GM23338 (cell line): ENCODE data around the gene ZNF264. TPM values are rescaled to one million over a fixed set of nuclear protein-coding genes. Genes with fewer than 3 reads are reported as not detected.

Experiments
- ATAC-seq: fragments of 200-7000 bp; cut with Tn5 transposase; 3 replicates; pipeline ENCODE4 v1.9.1; 2020
- DNase-seq: peaks from one replicate; pipeline ENCODE4 v3.0.0-alpha.2; 2015; ENCODE audit warnings: low spot score
- H2AFZ ChIP-seq: fragments of 200-600 bp; sonication (generic); 2 replicates; pipeline ENCODE4 v1.8.0; 2016; ENCODE audit warnings: antibody characterized with exemption, mild to moderate bottlenecking, moderate library complexity
- H3F3A ChIP-seq: fragments of 200-600 bp; sonication (generic); replicated peaks from 2 replicates; pipeline ENCODE4 v1.8.0; 2017; ENCODE audit warnings: antibody characterized with exemption, mixed run types, low read depth
- H3K27ac ChIP-seq: fragments of 200-600 bp; sonication (generic); 2 replicates; pipeline ENCODE4 v1.6.1; 2016; ENCODE audit warnings: low read depth
- H3K27me3 ChIP-seq: fragments of 200-600 bp; sonication (generic); 2 replicates; pipeline ENCODE4 v1.8.0; 2016; ENCODE audit warnings: mild to moderate bottlenecking, mixed run types, moderate library complexity; ENCODE audit not compliant: insufficient read depth
- H3K36me3 ChIP-seq: fragments of 200-600 bp; sonication (generic); 2 replicates; pipeline ENCODE4 v1.8.0; 2016; ENCODE audit warnings: mild to moderate bottlenecking; ENCODE audit not compliant: insufficient read depth
- H3K4me1 ChIP-seq: fragments of 200-600 bp; sonication (generic); 2 replicates; pipeline ENCODE4 v1.8.0; 2016; ENCODE audit warnings: mild to moderate bottlenecking, moderate library complexity; ENCODE audit not compliant: insufficient read depth
- H3K4me2 ChIP-seq: fragments of 200-600 bp; sonication (generic); 2 replicates; pipeline ENCODE4 v1.7.1; 2017; ENCODE audit warnings: mixed run types
- H3K4me3 ChIP-seq: fragments of 200-600 bp; sonication (generic); 2 replicates; pipeline ENCODE4 v1.6.1; 2016; ENCODE audit warnings: mixed run types
- H3K79me2 ChIP-seq: fragments of 200-600 bp; sonication (generic); replicated peaks from 2 replicates; pipeline ENCODE4 v1.8.0; 2017; ENCODE audit warnings: mild to moderate bottlenecking; ENCODE audit not compliant: insufficient read depth
- H3K9me2 ChIP-seq: fragments of 200-600 bp; sonication (generic); 2 replicates; pipeline ENCODE4 v1.8.0; 2017; ENCODE audit not compliant: insufficient read depth
- H4K20me1 ChIP-seq: fragments of 200-600 bp; sonication (generic); replicated peaks from 2 replicates; pipeline ENCODE4 v1.8.0; 2017; ENCODE audit warnings: mild to moderate bottlenecking; ENCODE audit not compliant: insufficient read depth
- H3K27ac Mint-ChIP-seq: 2 replicates; pipeline ENCODE4 v1.8.0; 2020; ENCODE audit warnings: inconsistent platforms, mild to moderate bottlenecking, moderate library complexity, mixed read lengths
- H3K27me3 Mint-ChIP-seq: 3 replicates; pipeline ENCODE4 v1.8.0; 2022; ENCODE audit warnings: low read depth, mild to moderate bottlenecking, moderate library complexity, mixed read lengths, inconsistent platforms; ENCODE audit not compliant: insufficient read depth, poor library complexity
- H3K36me3 Mint-ChIP-seq: 3 replicates; pipeline ENCODE4 v1.8.0; 2021; ENCODE audit warnings: low read depth, mild to moderate bottlenecking, inconsistent platforms, moderate library complexity, mixed read lengths
- H3K4me1 Mint-ChIP-seq: 3 replicates; pipeline ENCODE4 v1.8.0; 2020; ENCODE audit warnings: mild to moderate bottlenecking, inconsistent platforms, mixed read lengths
- H3K4me3 Mint-ChIP-seq: 3 replicates; pipeline ENCODE4 v1.8.0; 2021; ENCODE audit warnings: moderate library complexity, mild to moderate bottlenecking, inconsistent platforms, mixed read lengths
- H3K9me3 Mint-ChIP-seq: 3 replicates; pipeline ENCODE4 v1.8.0; 2020; ENCODE audit warnings: moderate library complexity, mild to moderate bottlenecking, inconsistent platforms, mixed read lengths
- CREB1 ChIP-seq: fragments of 250-450 bp; sonication (Bioruptor Pico); IDR thresholded peaks from 2 replicates; pipeline ENCODE4 v1.5.0; 2020; ENCODE audit warnings: low read depth, mild to moderate bottlenecking, moderate library complexity
- CTCF ChIP-seq, 2 experiments: fragments of 200-600 bp in 1 of 2; sonication (generic) in 1 of 2; conservative IDR thresholded peaks; 2 replicates each; pipeline versions ENCODE4 v1.5.1 to v1.6.1; 2016 to 2017; ENCODE audit warnings: antibody characterized with exemption in 2 of 2, low read depth in 2 of 2, mild to moderate bottlenecking in 2 of 2, moderate library complexity in 1 of 2
- ETS1 ChIP-seq: IDR thresholded peaks from 2 replicates; pipeline ENCODE4 v1.6.1; 2016; ENCODE audit warnings: antibody characterized with exemption
- EZH2 ChIP-seq: fragments of 200-600 bp; sonication (generic); IDR thresholded peaks from one replicate; pipeline ENCODE4 v1.8.0; 2017; ENCODE audit warnings: antibody characterized with exemption, mild to moderate bottlenecking, low read depth; ENCODE audit not compliant: unreplicated experiment
- JUNB ChIP-seq: IDR thresholded peaks from one replicate; pipeline ENCODE4 v1.6.1; 2016; ENCODE audit warnings: antibody characterized with exemption; ENCODE audit not compliant: unreplicated experiment
- REST ChIP-seq: IDR thresholded peaks from one replicate; pipeline ENCODE4 v1.6.1; 2018; ENCODE audit warnings: antibody characterized with exemption; ENCODE audit not compliant: unreplicated experiment
- STAT1 ChIP-seq: IDR thresholded peaks from one replicate; pipeline ENCODE4 v1.6.1; 2016; ENCODE audit warnings: antibody characterized with exemption; ENCODE audit not compliant: unreplicated experiment
- ZNF114 ChIP-seq: fragments of 250-450 bp; sonication (Bioruptor Pico); IDR thresholded peaks from 2 replicates; pipeline ENCODE4 v1.5.0; 2020; ENCODE audit warnings: mild to moderate bottlenecking, moderate library complexity
- ZNF331 ChIP-seq: fragments of 250-450 bp; sonication (Bioruptor Pico); IDR thresholded peaks from 2 replicates; pipeline ENCODE4 v1.5.0; 2020; ENCODE audit warnings: low read depth, mild to moderate bottlenecking, moderate library complexity
- polyA plus RNA-seq: library from polyadenylated mRNA; unstranded; fragments of >200 nt; fragmentation: Nextera tagmentation; extraction: Ambion mirVana; gene quantifications from 2 replicates; pipeline ENCODE4 v1.2.1, GENCODE V29; 2016
- total RNA-seq: library from RNA; depleted of rRNA; stranded (reverse); fragments of >200 nt; shearing (Covaris generic); gene quantifications from 2 replicates; pipeline ENCODE4 v1.2.3, GENCODE V29; 2014

Gene ZNF264
- total and polyA plus RNA-seq, 2 experiments from 2014 or later, result 4.0 to 25.9 TPM

GRCh38 chr19:57165846-57166245 lies 25.5 kb upstream of the ZNF264 start:
- Histone ChIP-seq H3K27ac (no peak overlapping the region), H3K36me3 (no peaks in the 10 kb centered on the region; the same call in 1 of the 2 replicates), H3K9me2 (no peaks in the 10 kb centered on the region), H3K4me3 (no peak overlapping the region), H3K4me2 (no peak overlapping the region), H3K27me3 (no peaks in the 10 kb centered on the region), H3K79me2 (no peaks in the 10 kb centered on the region), H2AFZ (no peak overlapping the region), H3K4me1 (no peaks in the 10 kb centered on the region), H4K20me1 (no peaks in the 10 kb centered on the region), H3F3A (no peaks in the 10 kb centered on the region)
- Mint-ChIP-seq H3K4me3 (no peak overlapping the region), H3K27me3 (no peaks in the 10 kb centered on the region), H3K4me1 (no peaks in the 10 kb centered on the region), H3K9me3 (peaks cover 61% of the 10 kb centered on the region), H3K27ac (no peak overlapping the region), H3K36me3 (peaks cover 9% of the 10 kb centered on the region)
- TF ChIP-seq ZNF114 (CRISPR knock-in tag), result no peak
- TF ChIP-seq ZNF331 (CRISPR knock-in tag), result no peak
- TF ChIP-seq STAT1, result no peak
- TF ChIP-seq ETS1, result no peak
- no peak for TF ChIP-seq EZH2
- TF ChIP-seq REST, result no peak
- TF ChIP-seq CTCF (conservative IDR thresholded peaks at IDR 0.05; ENCODE audit: low read depth in 2 of 2), result no peak
- DNase-seq (no peak), ATAC-seq (no peak)

- Histone ChIP-seq H3K27me3 (no peaks in the 10 kb centered on the region), H3K36me3 (no peaks in the 10 kb centered on the region; the same call in 1 of the 2 replicates), H4K20me1 (no peaks in the 10 kb centered on the region), H3K9me2 (no peaks in the 10 kb centered on the region), H3K4me3 (no peak within 1 kb of the TSS), H2AFZ (no peak within 1 kb of the TSS), H3F3A (peaks cover 6% of the 10 kb centered on the region; the same call in 1 of the 2 replicates), H3K79me2 (no peaks in the 10 kb centered on the region), H3K4me1 (no peaks in the 10 kb centered on the region), H3K4me2 (no peak within 1 kb of the TSS), H3K27ac (no peak within 1 kb of the TSS)
- H3K4me3 Mint-ChIP-seq, result no peak within 1 kb of the TSS
- H3K9me3 Mint-ChIP-seq, result peaks cover 61% of the 10 kb centered on the region
- TF ChIP-seq REST (no peak), EZH2 (no peak), JUNB (no peak), CREB1 (CRISPR knock-in tag) (no peak)
- H3K27ac Mint-ChIP-seq, result no peak within 1 kb of the TSS
- no peaks in the 10 kb centered on the region for H3K27me3 Mint-ChIP-seq
- DNase-seq (no peak), ATAC-seq (no peak)
- peaks cover 2% of the 10 kb centered on the region; the same call in 1 of the 3 replicates for H3K4me1 Mint-ChIP-seq
- peaks cover 11% of the 10 kb centered on the region for H3K36me3 Mint-ChIP-seq
These were observed 23.9 kb upstream of the ZNF264 start, which contains the start of gene DUXA for GRCh38 chr19:57167385-57167784. TSS of gene DUXA (minus strand) at chr19:57167485. CDS start at chr19:57167443, 42 bp downstream.
